IPS DF 6.9 (cell line): ENCODE measurements around the gene ITGAE.

Experiments
- DNase-seq: peaks from one replicate; pipeline ENCODE4 v3.0.0-alpha.2; 2013; ENCODE audit warnings: low read depth, low spot score
- H3K27ac ChIP-seq: one replicate; pipeline ENCODE4 v1.5.1; 2013; ENCODE audit warnings: low read length, control low read depth
- H3K27me3 ChIP-seq: 2 replicates; pipeline ENCODE4 v1.6.1; 2013; ENCODE audit warnings: mild to moderate bottlenecking, low read length; ENCODE audit not compliant: control insufficient read depth, insufficient read depth
- H3K36me3 ChIP-seq: 2 replicates; pipeline ENCODE4 v1.6.1; 2013; ENCODE audit warnings: low read length; ENCODE audit not compliant: control insufficient read depth, insufficient read depth
- H3K4me1 ChIP-seq: 2 replicates; pipeline ENCODE4 v1.6.1; 2013; ENCODE audit warnings: low read length; ENCODE audit not compliant: control insufficient read depth, insufficient read depth
- H3K4me3 ChIP-seq: 2 replicates; pipeline ENCODE4 v1.5.1; 2013; ENCODE audit warnings: mild to moderate bottlenecking, low read length
- H3K9me3 ChIP-seq: 2 replicates; pipeline ENCODE4 v1.6.1; 2013; ENCODE audit warnings: low read length, inconsistent platforms; ENCODE audit not compliant: control insufficient read depth, insufficient read depth
- WGBS: extraction: QIAGEN DNeasy Blood & Tissue Kit; methylation state at CpG from one replicate; pipeline ENCODE4 v1.1.7; 2013; ENCODE audit warnings: mixed read lengths, missing lambda C conversion rate; ENCODE audit not compliant: insufficient read length, insufficient coverage; 5-methylcytosine and 5-hydroxymethylcytosine counted together

Gene ITGAE

GRCh38 chr17:3697103-3697476, 103.9 kb downstream of the ITGAE start:
- Histone ChIP-seq H3K9me3 (no peaks in the 10 kb centered on the region), H3K27ac (no peak overlapping the region), H3K27me3 (no peaks in the 10 kb centered on the region), H3K4me3 (no peak overlapping the region), H3K36me3 (no peaks in the 10 kb centered on the region), H3K4me1 (no peaks in the 10 kb centered on the region; the same call in 1 of the 2 replicates)
- no peak for DNase-seq
- no CpG with 5 or more reads among the region's 12 CpGs for WGBS

GRCh38 chr17:3695723-3696411, 105.1 kb downstream of the ITGAE start, which contains the start of gene P2RX5:
P2RX5 (minus strand) TSS chr17:3696155; CDS start chr17:3696005, 150 bp downstream.
- DNase-seq = no peak

GRCh38 chr17:3695129-3695722, 105.8 kb downstream of the ITGAE start:
- peak overlapping the region; percentile 55; the same call in 1 of the 2 replicates for H3K4me3 ChIP-seq
- no peaks in the 10 kb centered on the region; the same call in 1 of the 2 replicates for H3K4me1 ChIP-seq
- no peaks in the 10 kb centered on the region for H3K9me3 ChIP-seq
- no peaks in the 10 kb centered on the region for H3K36me3 ChIP-seq
- no peak overlapping the region for H3K27ac ChIP-seq
- H3K27me3 ChIP-seq = no peaks in the 10 kb centered on the region
- no peak for DNase-seq
- no CpG with 5 or more reads among the region's 17 CpGs for WGBS

More at GRCh38 chr17:3695723-3696411, 105.1 kb downstream of the ITGAE start, which contains the start of gene P2RX5:
- no peaks in the 10 kb centered on the region; the same call in 1 of the 2 replicates for H3K4me1 ChIP-seq
- H3K9me3 ChIP-seq = no peaks in the 10 kb centered on the region
- no peaks in the 10 kb centered on the region for H3K27me3 ChIP-seq
- no CpG with 5 or more reads among the region's 65 CpGs for WGBS
- H3K27ac ChIP-seq = no peak within 1 kb of the TSS
- H3K4me3 ChIP-seq = peak within 1 kb of the TSS; percentile 55; the same call in 1 of the 2 replicates
- no peaks in the 10 kb centered on the region for H3K36me3 ChIP-seq

- H3K36me3 ChIP-seq = no peaks in the 10 kb centered on the region
- no CpG with 5 or more reads among the region's 9 CpGs for WGBS
- H3K4me1 ChIP-seq = no peaks in the 10 kb centered on the region; the same call in 1 of the 2 replicates
- no peaks in the 10 kb centered on the region for H3K27me3 ChIP-seq
- H3K9me3 ChIP-seq = no peaks in the 10 kb centered on the region
- DNase-seq = no peak
- no peak overlapping the region for H3K27ac ChIP-seq
- H3K4me3 ChIP-seq = no peak overlapping the region
Observed at GRCh38 chr17:3693829-3694231, 107.2 kb downstream of the ITGAE start.

DNA sequence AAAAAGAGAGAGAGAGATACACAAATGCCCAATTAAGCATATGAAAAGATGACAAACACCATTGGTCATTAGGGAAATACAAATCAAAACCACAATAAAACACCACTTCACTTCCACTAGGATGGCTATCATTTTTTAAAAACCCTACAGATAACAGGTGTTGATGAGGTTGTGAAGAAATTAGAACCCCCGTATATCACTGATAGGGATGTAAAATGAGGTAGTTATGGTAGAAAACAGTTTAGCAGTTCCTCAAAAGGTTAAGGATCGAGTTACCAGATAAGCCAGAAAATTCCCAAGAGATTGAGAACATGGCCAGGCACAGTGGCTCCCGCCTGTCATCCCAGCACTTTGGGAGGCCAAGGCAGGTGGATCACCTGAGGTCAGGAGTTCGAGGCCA, 107.8 kb downstream of the ITGAE start:
- H3K27me3 ChIP-seq = no peaks in the 10 kb centered on the region
- no peak overlapping the region for H3K4me3 ChIP-seq
- H3K27ac ChIP-seq = no peak overlapping the region
- peaks cover under 1% of the 10 kb centered on the region for H3K4me1 ChIP-seq
- H3K36me3 ChIP-seq = no peaks in the 10 kb centered on the region
- no peaks in the 10 kb centered on the region for H3K9me3 ChIP-seq
- WGBS = no CpG with 5 or more reads among the region's 4 CpGs
- no peak for DNase-seq

- Histone ChIP-seq H3K4me1 (peaks cover 1% of the 10 kb centered on the region), H3K9me3 (no peaks in the 10 kb centered on the region), H3K27me3 (no peaks in the 10 kb centered on the region), H3K36me3 (no peaks in the 10 kb centered on the region), H3K4me3 (no peak overlapping the region), H3K27ac (no peak overlapping the region)
- WGBS = no CpG with 5 or more reads among the region's 9 CpGs
- DNase-seq = no peak
Observed at GRCh38 chr17:3692346-3692745, 108.6 kb downstream of the ITGAE start.

- no peaks in the 10 kb centered on the region for H3K9me3 ChIP-seq
- DNase-seq = no peak
- H3K4me1 ChIP-seq = peaks cover 1% of the 10 kb centered on the region
- H3K4me3 ChIP-seq = no peak overlapping the region
- H3K36me3 ChIP-seq = no peaks in the 10 kb centered on the region
- H3K27ac ChIP-seq = no peak overlapping the region
- H3K27me3 ChIP-seq = no peaks in the 10 kb centered on the region
- WGBS = no CpG with 5 or more reads among the region's 16 CpGs
Observed at GRCh38 chr17:3691617-3692067, 109.3 kb downstream of the ITGAE start.

GRCh38 chr17:3690094-3690715, 110.8 kb downstream of the ITGAE start:
- no peak overlapping the region for H3K27ac ChIP-seq
- H3K4me1 ChIP-seq = peaks cover 1% of the 10 kb centered on the region
- DNase-seq = no peak
- no CpG with 5 or more reads among the region's 22 CpGs for WGBS
- no peak overlapping the region for H3K4me3 ChIP-seq
- no peaks in the 10 kb centered on the region for H3K9me3 ChIP-seq
- no peaks in the 10 kb centered on the region for H3K36me3 ChIP-seq
- H3K27me3 ChIP-seq = no peaks in the 10 kb centered on the region

DNA sequence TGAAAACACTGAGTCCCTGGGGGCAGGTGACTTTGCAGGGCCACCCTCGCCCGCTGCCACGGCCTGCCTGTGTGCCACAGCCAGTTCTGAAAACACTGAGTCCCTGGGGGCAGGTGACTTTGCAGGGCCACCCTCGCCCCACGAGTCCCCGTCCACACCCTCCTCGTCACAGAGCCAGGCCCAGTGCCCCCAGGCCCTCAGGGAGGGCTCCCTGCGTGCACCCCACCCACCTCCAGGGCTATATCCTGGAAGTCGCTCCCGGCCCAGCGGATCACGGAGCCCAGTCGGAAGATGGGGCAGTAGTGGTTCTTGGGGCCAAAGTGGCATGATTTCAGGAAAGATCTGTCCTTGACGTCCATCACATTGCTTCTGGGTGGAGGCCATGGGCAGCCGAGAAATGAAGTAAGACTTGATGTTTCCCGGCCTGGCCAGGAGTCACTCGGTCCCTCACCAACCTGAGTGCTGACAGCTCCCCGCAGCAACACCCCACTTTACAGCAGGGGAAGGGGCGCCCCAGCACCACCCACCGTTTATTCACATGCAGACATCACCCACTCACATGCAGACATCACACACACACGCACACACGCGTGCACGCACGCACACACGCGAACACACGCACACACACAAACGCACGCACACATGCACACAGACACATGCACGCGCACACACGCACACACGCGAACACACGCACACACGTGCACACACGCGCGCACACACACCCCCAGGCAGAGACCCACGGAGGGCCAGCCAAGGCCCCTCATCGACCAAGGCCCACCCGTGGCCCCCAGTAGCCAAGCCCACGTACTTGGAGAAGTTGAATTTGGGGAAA, 111.5 kb downstream of the ITGAE start:
- Histone ChIP-seq H3K4me1 (peaks cover 1% of the 10 kb centered on the region), H3K27me3 (no peaks in the 10 kb centered on the region), H3K4me3 (no peak overlapping the region), H3K36me3 (no peaks in the 10 kb centered on the region), H3K9me3 (no peaks in the 10 kb centered on the region), H3K27ac (no peak overlapping the region)
- WGBS = 96% methylated on average over 12 of the region's 44 CpGs
- no peak for DNase-seq

DNA sequence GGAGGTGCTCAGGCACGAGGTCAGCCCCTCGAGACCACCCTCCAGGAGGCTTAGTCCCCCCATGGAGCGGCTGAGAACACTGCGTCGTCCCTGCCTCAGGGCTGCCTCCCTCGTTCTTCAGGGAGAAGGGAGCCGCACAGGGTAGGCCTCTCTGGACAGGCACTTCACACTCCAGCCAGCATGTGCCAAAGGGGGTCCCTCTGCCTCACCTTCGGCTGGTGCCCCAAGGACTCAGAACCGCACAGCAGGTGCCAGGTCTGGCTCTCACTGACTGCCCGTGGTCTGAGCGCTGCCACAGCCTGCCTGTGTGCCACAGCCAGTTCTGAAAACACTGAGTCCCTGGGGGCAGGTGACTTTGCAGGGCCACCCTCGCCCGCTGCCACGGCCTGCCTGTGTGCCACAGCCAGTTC, 112.1 kb downstream of the ITGAE start:
- Histone ChIP-seq H3K9me3 (no peaks in the 10 kb centered on the region), H3K4me1 (peaks cover 1% of the 10 kb centered on the region), H3K27me3 (no peaks in the 10 kb centered on the region), H3K27ac (no peak overlapping the region), H3K4me3 (no peak overlapping the region), H3K36me3 (no peaks in the 10 kb centered on the region)
- no peak for DNase-seq
- no CpG with 5 or more reads among the region's 14 CpGs for WGBS
